Anterior cingulate cortex (tissue), 58 donors: ENCODE measurements around the gene SMARCC2.

ENCODE experiments used
- DNase-seq, 58 donors: peaks; one replicate each; lab custom pipeline; 2025; lab: John Stamatoyannopoulos, UW

Gene SMARCC2

DNA sequence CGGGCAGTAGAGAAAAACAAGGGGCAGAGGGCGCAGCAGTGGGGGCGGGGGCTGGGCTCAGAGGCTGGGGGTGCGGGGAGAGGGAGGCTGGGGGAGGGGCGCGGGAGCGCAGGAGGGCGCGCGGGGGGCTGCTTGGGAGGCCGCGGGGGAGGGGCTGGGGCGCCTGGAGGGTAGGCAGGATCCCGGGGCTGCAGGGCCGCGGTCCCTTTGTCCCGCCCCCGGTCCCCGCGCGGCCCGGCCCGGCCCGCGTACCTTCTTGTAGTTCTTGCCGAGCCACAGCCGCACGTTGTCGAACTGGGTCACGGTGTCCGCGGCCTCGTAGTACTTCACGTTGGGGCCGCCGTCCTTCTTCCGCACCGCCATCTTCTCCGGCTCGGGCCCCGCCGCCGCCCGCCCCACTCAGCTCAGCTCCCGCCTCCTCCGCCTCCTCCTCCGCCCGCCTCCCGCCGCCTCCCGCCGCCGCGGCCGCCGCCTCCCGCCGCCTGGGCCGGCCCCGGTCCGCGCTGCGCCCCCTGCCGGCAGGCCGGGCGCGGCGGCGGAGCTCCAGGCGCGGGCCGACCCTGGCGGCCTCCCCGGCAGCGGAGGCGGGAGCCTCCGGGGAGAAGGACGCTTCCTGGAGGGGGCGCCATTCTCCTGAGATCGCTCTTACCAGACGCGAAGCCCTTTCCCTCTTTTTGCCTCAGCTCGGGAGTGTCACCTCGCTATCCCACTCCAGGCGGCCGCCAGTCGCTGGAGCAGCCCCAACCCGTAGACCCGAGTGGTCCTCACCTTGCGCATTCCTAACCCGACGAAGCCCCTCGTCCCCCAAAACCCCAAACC is at the start of gene SMARCC2:
SMARCC2 (minus strand) TSS at position 385 of the 819 bp plus-strand sequence; CDS start at position 363, 22 bp downstream.
- peak in 56 of 58 donors; percentile 8 to 89 (median 71) for DNase-seq

DNA sequence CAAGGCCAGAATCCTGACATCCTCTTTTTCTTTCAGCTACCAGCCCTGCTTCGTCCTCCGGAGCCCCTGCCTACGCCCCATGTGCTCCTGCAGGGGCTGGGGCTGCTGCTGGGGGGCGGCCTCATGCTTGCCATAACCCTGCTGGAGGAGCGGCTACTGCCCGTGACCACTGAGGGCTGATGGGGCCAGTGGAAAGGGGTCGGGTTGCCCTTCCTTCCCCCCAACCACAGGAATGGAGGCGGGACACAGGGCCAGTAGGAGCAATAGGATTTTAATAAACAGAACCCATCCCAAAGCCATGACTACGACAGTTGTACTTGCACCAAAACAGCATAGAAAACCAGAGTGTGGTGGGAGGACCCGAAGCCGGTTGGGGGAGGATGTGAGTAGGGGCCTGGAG is 48.3 kb upstream of the SMARCC2 start:
- DNase-seq = no peak

- no peak for DNase-seq
Observed at GRCh38 chr12:56236985-56237384, 47.7 kb upstream of the SMARCC2 start.

GRCh38 chr12:56236091-56236490 is 46.8 kb upstream of the SMARCC2 start:
- no peak for DNase-seq

DNA sequence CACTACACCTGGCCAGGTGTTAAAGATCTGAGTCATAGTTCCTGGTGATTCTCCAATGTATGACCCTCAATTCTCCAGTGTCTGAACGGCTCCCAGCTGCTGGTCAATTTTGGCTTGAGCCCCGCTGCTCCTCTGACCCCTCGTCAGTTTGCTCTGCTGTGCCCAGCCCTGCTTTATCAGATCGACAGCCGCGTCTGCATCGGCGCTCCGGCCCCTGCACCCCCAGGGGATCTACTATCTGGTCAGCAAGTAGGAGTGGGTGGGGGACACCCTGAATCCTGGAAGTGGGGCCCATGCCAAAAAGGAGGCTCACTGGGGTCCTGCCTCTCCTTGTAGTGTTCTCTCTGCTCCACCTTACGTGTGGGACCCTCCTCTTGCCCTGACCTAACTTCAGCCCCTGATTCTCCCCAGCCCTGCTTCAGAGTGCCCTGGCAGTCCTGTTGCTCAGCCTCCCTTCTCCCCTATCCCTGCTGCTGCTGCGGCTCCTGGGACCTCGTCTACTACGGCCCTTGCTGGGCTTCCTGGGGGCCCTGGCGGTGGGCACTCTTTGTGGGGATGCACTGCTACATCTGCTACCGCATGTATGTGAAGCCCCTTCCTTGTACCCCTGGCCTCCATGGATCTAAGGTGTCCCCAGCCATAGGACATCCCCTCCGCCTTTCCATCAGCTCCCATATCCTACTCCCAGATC is 45.6 kb upstream of the SMARCC2 start:
- DNase-seq = no peak

DNA sequence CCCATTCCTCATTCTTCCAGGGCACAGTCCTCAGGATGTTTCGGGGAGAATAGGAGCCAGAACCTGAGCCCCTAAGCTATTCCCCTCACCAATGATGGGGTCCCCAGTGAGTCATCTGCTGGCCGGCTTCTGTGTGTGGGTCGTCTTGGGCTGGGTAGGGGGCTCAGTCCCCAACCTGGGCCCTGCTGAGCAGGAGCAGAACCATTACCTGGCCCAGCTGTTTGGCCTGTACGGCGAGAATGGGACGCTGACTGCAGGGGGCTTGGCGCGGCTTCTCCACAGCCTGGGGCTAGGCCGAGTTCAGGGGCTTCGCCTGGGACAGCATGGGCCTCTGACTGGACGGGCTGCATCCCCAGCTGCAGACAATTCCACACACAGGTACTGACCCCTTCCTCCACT is 41.9 kb upstream of the SMARCC2 start:
- DNase-seq = no peak

GRCh38 chr12:56230432-56231183 is 41.3 kb upstream of the SMARCC2 start:
- DNase-seq = no peak

- no peak for DNase-seq
Observed at GRCh38 chr12:56229916-56230431, 40.7 kb upstream of the SMARCC2 start, which contains the start of gene SLC39A5. SLC39A5 (plus strand) TSS chr12:56230051; CDS start chr12:56231275, 1,224 bp downstream.

DNA sequence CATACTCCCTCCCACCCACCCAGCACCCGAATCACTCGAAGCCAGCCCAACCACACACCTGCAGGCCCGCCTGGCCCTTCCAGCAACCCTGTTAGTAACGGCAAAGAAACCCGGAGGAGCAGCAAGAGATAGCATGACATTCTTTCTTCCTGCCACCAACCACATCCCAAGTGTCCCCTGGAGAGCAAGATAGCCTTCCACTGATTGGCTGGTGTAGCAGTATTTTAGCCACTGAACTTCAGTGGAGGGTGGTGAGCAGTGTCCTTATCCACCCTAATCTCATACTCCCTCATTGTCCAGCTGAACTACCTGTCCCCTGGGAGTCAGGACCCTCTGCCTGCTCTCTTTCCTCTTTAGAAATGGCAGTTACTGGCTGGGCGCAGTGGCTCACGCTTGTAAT is 39.8 kb upstream of the SMARCC2 start:
- no peak for DNase-seq

DNA sequence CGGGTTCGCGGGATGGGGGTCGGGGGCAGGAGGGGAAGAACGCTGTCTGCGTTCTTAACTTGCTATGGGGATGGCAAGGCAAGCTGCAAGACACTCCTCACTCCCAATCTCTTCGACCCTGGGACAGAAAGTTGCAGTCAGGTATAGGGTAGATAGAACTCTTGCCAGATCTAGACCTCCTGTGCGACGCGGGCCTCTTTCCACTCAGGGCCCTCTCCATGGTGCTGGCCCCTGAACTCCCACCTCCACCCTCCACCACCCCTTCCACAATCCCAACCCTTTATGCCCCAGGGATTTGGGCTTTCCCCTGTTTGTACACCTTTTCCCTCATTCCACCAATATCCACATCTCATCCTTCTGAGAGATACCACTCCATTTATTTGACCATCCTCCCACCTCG is 35.7 kb upstream of the SMARCC2 start:
- no peak for DNase-seq

DNA sequence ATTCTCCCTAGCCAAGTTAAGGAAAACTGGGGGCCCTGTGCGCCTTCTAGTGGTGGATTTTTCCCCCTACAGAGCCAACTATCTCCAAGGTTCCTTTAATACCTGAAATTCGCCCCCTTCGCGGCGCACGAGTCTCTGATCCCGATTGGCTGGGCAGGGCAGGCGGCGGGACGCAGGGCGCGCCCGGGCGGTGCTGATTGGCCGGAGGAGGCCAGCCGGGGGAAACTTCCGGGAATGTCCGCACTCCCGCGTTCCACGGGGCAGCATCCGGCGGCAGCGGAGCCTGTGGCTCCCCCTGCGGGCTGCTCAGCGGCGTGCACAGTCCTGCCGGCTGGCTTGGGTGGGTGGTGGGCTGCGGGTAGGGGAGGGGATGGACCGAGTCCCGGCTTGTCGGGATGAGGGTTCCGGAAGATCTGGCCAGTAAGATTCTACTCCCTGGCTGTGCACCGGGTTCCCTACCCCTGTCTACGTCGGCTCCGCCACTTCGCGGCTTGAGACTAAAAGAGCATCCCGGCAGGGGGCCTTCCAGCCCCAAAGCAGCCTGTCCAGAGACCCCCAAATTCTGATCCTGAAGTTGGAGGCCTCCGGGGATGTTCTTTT is 34.9 kb upstream of the SMARCC2 start, which contains the start of gene NABP2:
NABP2 (plus strand) TSS at position 241 of the 600 bp plus-strand sequence. CDS start 515 bp downstream, outside the sequence.
- peak; percentile 77 to 99 (median 96) for DNase-seq

DNA sequence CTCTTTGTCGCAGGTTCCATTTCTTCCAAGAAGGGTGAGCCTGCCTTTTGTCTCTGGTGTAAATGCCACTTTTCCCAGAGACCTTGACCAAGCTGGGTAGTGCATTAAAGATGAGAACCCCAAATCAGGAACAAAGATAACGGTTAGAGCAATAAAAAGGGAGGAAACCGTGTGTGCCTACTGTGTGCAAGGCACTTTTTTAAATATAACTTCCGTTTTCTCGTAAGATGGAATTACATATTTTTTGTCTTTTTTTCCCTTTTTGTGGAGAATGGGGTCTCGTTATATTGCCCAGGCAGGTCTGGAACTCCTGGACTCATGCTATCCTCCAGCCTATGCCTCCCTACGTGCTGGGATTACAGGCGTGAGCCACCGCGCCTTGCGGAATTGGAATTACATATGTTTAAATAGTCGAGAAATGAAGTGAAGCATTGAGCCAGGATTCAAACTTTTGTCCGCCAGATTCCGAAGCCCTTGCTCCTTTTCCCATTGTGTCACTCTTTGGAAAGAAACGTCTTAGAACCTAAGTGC is 34.4 kb upstream of the SMARCC2 start:
- DNase-seq = no peak

GRCh38 chr12:56222531-56222895 is 33.2 kb upstream of the SMARCC2 start:
- DNase-seq = no peak

DNA sequence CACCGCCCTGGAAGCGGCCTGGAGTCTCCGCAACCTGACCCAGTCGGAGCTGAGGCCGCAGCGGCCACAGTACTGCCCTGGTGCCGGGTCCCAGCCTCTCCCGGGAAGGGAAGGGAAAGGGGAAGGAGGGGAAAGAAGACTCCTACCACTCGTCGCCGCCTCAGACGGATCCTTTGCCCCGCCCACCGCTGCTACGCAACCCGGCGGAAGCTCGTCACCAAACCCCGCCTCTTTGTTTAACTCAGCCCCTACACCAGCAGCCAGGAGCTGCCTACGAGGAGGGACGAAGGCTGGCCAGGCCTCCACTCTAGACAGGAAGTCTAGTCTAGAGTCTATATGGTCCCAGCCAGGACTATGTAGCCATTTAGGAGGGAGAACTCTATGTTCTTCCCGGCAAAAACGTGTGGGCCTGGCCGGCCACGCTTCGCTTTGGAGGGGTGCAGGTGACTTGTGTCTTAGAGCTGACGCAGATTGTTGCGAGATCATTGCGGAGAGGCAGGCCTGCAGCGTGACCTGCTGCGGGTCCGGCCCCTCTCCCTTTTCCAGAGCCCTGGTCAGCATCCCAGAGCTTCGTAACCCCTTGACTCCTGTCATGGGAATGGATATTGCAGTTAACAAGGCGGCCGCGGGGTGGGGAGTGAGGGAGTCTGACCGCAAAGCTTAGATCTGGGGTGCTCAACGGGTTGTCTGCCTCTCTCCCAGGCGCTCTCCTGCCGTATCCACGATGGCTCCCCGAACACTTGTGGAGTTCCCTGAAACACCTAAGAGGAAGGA is 32.7 kb upstream of the SMARCC2 start, which contains the start of gene RNF41:
RNF41 (minus strand) TSS at position 166 of the 774 bp plus-strand sequence. CDS start 7,875 bp downstream, outside the sequence.
- DNase-seq = peak; percentile 73 to 98 (median 95)

DNA sequence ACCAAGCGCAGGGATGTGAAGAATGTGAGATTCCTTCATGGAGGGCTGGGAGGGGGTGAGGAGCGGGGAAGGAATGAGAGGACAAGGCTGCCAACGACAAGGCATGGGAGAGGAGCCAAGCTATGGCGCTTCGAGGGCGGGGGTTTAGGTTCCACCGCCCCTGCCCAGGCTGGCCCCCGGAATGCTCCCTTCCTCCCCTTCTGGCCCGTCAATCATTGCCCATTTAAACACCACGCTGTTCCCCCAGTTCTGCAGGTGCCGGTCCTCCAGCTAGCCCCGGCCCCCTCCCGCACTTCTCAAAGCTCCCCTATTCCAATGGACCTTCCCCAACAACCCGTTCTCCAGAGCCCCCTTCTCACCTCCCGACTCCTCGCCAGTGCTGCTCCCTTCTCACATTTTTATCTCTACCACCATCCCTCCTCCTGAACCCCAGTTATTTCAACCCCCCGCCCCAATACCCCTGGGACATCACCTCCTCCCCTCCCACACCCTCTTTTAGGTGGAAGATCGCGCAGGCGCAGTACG is 32.0 kb upstream of the SMARCC2 start:
- DNase-seq = peak in 42 of 58 donors; percentile 11 to 75 (median 44)

GRCh38 chr12:56220611-56221231 is 31.4 kb upstream of the SMARCC2 start:
- peak in 1 of 58 donors; percentile 29 for DNase-seq

DNA sequence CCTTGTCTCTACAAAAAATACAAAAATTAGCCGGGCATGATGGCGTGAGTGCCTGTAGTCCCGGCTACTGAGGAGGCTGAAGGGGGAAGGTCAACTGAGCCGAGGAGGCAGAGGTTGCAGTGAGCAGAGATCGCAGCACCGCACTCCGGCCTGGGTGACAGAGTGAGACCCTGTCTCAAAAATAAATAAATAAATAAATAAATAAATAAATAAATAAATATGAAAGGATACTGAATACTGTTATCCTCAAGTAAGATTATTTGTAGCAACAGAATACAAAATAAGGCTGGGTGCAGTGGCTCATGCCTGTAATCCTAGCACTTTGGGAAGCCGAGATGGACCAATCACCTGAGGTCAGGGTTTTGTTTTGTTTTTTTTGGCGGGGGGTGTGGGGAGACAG is 30.6 kb upstream of the SMARCC2 start:
- no peak for DNase-seq

DNA sequence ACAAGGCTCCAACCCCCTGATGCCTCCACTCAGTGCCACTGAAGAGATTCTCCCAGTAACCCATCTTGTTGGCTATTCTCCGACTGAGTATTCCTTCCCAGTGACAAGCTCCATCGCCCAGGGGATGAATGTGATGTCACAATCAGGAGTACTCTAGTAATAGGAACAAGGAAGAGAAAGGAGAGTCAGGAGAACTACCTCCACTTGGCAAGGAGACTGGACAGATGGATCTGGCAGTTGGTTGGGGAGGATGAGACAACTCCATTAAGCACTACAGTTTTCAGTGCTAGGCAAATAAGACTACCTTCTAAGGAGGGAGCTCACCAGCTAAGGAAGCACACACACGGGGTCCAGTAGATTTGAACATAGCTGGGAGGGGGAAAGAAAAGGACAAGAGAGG is 27.2 kb upstream of the SMARCC2 start:
- peak in 7 of 58 donors; percentile 1 to 14 (median 6) for DNase-seq
